ENCODE results near the gene OR2W3.

OR2W3 gene

GRCh38 chr1:247914941-247915662 lies 19.7 kb downstream of the OR2W3 start:
- no peak for DNase-seq (ENCODE audit: low read depth, low spot score)

- DNase-seq (ENCODE audit: low read depth, low spot score) = no peak
Measured at GRCh38 chr1:247919952-247920351, 24.6 kb downstream of the OR2W3 start, which contains the start of gene OR2T8. OR2T8 (plus strand) TSS chr1:247920252; CDS start chr1:247921018, 766 bp downstream.

DNA sequence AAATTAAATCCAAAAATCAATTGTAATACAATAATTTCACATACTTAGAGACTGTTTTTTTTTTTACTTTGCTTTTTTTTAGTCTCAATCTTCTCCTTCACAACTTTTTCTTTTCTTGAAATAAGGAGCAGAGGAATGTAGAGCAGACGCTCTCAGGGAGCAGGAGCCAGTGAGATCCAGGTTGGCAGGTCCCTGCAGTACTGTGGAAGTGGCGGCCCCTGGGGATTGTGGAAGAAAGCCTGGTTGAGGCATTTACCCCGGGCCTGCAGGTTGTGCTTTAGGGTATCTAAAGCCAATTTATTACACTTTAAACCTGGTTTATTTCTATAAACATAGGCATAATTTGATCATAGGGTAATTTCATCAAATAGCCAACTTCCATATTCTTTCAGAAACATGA lies 28.6 kb downstream of the OR2W3 start:
- DNase-seq (ENCODE audit: low read depth, low spot score) = no peak

GRCh38 chr1:247924868-247925267 lies 29.5 kb downstream of the OR2W3 start, which contains the start of gene OR2AJ1:
OR2AJ1 (plus strand) TSS chr1:247924889; CDS start chr1:247933769, 8,880 bp downstream.
- DNase-seq (ENCODE audit: low read depth, low spot score) = no peak

GRCh38 chr1:247933989-247934388 lies 38.6 kb downstream of the OR2W3 start:
- no peak for DNase-seq (ENCODE audit: low read depth, low spot score)

DNA sequence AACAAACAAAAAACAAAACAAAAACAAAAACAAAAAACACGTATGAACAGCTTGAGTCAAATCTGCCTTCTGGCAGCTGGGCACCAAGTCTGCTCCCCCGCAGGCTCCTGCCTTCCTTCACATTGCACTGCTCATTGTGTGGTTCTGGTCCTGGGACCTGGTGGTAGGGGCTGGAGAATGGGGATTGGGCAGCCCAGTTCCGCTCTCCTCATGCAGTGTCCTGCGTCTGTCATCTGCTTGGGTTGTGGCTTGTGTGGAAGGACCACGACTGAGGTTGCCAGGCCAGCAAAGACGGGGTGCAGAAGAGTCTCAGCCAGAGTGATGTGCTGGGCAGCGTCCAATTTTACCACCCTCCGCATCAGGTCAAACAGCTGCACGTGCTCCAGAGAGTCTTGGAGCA lies 40.4 kb downstream of the OR2W3 start:
- no peak for DNase-seq (ENCODE audit: low read depth, low spot score)

DNA sequence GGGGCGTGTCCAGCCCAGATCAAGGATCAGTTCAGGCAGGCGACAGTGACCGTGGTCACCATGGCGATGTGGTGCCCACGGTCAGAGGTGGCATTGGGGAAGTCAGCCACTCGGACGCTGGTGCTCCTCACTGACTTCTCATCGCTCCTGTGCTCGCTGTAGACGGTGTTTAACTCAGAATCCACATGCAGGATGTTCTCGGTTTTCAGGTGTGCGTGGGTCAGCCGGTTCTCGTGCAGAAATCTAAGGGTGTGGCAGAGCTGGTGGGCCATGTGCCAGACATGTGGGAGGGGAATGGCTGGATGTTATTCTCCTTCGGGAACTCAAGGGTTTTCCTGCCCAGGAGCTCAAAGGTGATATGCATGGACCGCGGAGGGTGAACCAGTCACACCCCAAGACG lies 41.0 kb downstream of the OR2W3 start:
- DNase-seq (ENCODE audit: low read depth, low spot score) = no peak

GRCh38 chr1:247936965-247937734 lies 41.8 kb downstream of the OR2W3 start:
- DNase-seq (ENCODE audit: low read depth, low spot score) = peak; percentile 56

GRCh38 chr1:247942624-247943023 lies 47.2 kb downstream of the OR2W3 start:
- DNase-seq (ENCODE audit: low read depth, low spot score) = no peak

All from activated CD4-positive, CD25-positive, alpha-beta regulatory T cell treated with anti-CD3 and anti-CD28 coated beads, Interleukin-2, amount 50 U/mL, for 16 hours (primary cell).